ENCODE results near the gene JMJD1C.

DNA sequence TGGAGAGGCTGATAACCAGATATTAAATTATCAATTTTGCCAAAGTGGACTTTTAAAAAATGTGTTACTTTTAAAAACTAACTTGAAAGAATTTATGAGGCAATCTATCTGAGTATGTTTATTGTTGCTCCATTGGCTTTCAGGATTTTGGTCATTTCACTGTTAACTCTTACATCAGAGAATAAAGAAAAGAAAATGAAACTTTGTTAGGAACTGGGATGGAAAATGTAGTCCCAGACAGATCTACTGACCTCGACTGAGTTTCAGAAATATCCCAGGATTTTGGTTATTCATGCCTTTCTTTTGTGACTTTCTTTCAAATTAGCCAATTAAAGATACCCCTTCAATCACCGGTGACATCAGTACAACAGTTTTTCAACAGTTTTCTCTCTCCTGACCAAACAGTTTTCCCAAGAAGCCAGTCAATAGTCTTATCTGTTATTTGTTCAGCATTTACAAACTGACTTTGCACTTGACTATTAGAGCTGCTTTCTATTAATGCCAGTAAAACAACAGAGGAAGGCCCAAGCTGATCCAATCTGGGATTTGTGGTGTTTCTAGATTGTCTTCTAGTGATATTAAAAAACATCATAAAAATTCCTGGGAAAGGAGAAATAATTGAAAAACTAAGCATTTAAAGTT lies 296.8 kb downstream of the JMJD1C start:
- TF ChIP-seq, protein P1, sequence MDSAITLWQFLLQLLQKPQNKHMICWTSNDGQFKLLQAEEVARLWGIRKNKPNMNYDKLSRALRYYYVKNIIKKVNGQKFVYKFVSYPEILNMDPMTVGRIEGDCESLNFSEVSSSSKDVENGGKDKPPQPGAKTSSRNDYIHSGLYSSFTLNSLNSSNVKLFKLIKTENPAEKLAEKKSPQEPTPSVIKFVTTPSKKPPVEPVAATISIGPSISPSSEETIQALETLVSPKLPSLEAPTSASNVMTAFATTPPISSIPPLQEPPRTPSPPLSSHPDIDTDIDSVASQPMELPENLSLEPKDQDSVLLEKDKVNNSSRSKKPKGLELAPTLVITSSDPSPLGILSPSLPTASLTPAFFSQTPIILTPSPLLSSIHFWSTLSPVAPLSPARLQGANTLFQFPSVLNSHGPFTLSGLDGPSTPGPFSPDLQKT (IDR thresholded peaks at IDR 0.05; ENCODE audit: borderline replicate concordance, low read depth, low read length): no peak
- TF ChIP-seq ZNF660 (tag by site-specific recombination; IDR thresholded peaks at IDR 0.05): no peak
- TF ChIP-seq, protein P2, sequence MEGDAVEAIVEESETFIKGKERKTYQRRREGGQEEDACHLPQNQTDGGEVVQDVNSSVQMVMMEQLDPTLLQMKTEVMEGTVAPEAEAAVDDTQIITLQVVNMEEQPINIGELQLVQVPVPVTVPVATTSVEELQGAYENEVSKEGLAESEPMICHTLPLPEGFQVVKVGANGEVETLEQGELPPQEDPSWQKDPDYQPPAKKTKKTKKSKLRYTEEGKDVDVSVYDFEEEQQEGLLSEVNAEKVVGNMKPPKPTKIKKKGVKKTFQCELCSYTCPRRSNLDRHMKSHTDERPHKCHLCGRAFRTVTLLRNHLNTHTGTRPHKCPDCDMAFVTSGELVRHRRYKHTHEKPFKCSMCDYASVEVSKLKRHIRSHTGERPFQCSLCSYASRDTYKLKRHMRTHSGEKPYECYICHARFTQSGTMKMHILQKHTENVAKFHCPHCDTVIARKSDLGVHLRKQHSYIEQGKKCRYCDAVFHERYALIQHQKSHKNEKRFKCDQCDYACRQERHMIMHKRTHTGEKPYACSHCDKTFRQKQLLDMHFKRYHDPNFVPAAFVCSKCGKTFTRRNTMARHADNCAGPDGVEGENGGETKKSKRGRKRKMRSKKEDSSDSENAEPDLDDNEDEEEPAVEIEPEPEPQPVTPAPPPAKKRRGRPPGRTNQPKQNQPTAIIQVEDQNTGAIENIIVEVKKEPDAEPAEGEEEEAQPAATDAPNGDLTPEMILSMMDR (tag by site-specific recombination; IDR thresholded peaks at IDR 0.05): no peak

Measured in HEK293 (cell line).